IPS-20b (cell line): Measurements from ENCODE around the gene KIAA0513.

Experiments used
- H3K27ac ChIP-seq: one replicate; pipeline ENCODE4 v1.5.1; 2013; ENCODE audit warnings: low read length
- H3K27me3 ChIP-seq: 2 replicates; pipeline ENCODE4 v1.6.1; 2013; ENCODE audit warnings: mild to moderate bottlenecking, low read length, inconsistent platforms; ENCODE audit not compliant: insufficient read depth
- H3K36me3 ChIP-seq: 2 replicates; pipeline ENCODE4 v1.6.1; 2013; ENCODE audit warnings: low read depth, mild to moderate bottlenecking, inconsistent platforms, low read length, moderate library complexity; ENCODE audit not compliant: insufficient read depth
- H3K4me1 ChIP-seq: 2 replicates; pipeline ENCODE4 v1.6.1; 2013; ENCODE audit warnings: mild to moderate bottlenecking, control low read depth, inconsistent platforms, low read length, moderate library complexity; ENCODE audit not compliant: insufficient read depth
- H3K4me3 ChIP-seq: 2 replicates; pipeline ENCODE4 v1.5.1; 2013; ENCODE audit warnings: mild to moderate bottlenecking, low read length, inconsistent platforms
- H3K9ac ChIP-seq: 2 replicates; pipeline ENCODE4 v1.6.1; 2013; ENCODE audit warnings: low read depth, mild to moderate bottlenecking, inconsistent platforms, low read length, moderate library complexity
- H3K9me3 ChIP-seq: 2 replicates; pipeline ENCODE4 v1.6.1; 2013; ENCODE audit warnings: mild to moderate bottlenecking, low read depth, low read length, inconsistent platforms; ENCODE audit not compliant: insufficient read depth

KIAA0513 gene

DNA sequence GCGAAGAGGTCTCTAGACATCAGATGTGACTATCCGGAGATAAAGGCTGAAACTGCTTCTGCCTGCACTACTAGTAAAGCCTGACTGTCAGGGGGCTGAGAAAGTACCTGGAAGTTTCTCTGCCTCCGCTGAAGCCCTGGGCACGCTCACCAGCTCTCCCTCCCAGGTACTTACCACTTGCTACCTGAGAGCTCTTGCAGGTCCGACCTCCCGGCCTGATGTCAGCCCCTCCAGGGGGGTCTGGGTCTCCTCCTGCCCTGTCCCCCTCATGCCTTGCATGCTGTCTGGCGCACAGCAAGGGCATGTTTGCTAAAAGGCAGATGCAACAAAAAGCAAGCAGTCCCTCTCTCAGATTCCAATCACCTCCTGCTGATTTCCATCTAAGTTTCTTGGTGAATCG, 33.7 kb upstream of the KIAA0513 start:
- Histone ChIP-seq H3K9me3 (no peaks in the 10 kb centered on the region), H3K27me3 (no peaks in the 10 kb centered on the region), H3K4me3 (no peak overlapping the region), H3K27ac (no peak overlapping the region), H3K9ac (no peak overlapping the region), H3K36me3 (peaks cover 55% of the 10 kb centered on the region), H3K4me1 (no peaks in the 10 kb centered on the region)

GRCh38 chr16:84995663-84996062, 31.9 kb upstream of the KIAA0513 start:
- Histone ChIP-seq H3K27ac (no peak overlapping the region), H3K4me1 (no peaks in the 10 kb centered on the region), H3K36me3 (peaks cover 40% of the 10 kb centered on the region), H3K9me3 (no peaks in the 10 kb centered on the region), H3K9ac (no peak overlapping the region), H3K4me3 (no peak overlapping the region), H3K27me3 (no peaks in the 10 kb centered on the region)

- H3K27ac ChIP-seq = no peak overlapping the region
Observed at GRCh38 chr16:84996365-84996764, 31.2 kb upstream of the KIAA0513 start.

GRCh38 chr16:84999200-84999599, 28.4 kb upstream of the KIAA0513 start:
- H3K9me3 ChIP-seq = no peaks in the 10 kb centered on the region
- H3K9ac ChIP-seq = no peak overlapping the region
- H3K36me3 ChIP-seq = peaks cover 20% of the 10 kb centered on the region
- peaks cover 12% of the 10 kb centered on the region; the same call in 1 of the 2 replicates for H3K4me1 ChIP-seq
- no peaks in the 10 kb centered on the region for H3K27me3 ChIP-seq
- H3K27ac ChIP-seq = no peak overlapping the region
- H3K4me3 ChIP-seq = no peak overlapping the region

More at GRCh38 chr16:84996365-84996764, 31.2 kb upstream of the KIAA0513 start:
- Histone ChIP-seq H3K36me3 (peaks cover 36% of the 10 kb centered on the region), H3K4me3 (no peak overlapping the region), H3K9me3 (no peaks in the 10 kb centered on the region), H3K27me3 (no peaks in the 10 kb centered on the region), H3K9ac (no peak overlapping the region), H3K4me1 (no peaks in the 10 kb centered on the region)

GRCh38 chr16:84999857-85000480, 27.6 kb upstream of the KIAA0513 start:
- Histone ChIP-seq H3K27me3 (no peaks in the 10 kb centered on the region), H3K27ac (no peak overlapping the region), H3K9me3 (no peaks in the 10 kb centered on the region), H3K4me1 (peaks cover 17% of the 10 kb centered on the region; the same call in 1 of the 2 replicates), H3K36me3 (peaks cover 12% of the 10 kb centered on the region), H3K4me3 (no peak overlapping the region), H3K9ac (no peak overlapping the region)

DNA sequence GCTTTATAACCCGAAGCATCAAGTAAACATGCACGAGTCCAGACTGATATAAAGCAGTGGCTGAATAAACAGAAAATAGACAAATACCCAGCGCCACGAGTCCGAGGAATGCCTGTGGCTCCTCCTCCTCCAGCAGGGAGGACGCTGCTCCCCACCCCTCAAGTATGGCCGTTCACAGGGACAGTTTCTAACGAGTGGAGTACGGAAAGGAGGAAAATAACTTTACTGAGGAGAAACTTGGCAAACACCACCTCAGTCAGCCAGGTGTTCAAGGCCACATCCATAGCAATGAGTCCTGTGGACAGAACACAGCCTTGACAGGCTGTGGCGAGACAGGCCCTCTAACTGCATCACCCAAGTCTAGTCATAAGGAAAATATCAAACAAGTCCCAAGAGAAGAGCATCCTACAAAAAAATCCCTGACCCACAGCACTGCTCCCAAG, 25.5 kb upstream of the KIAA0513 start:
- Histone ChIP-seq H3K36me3 (no peaks in the 10 kb centered on the region), H3K27ac (no peak overlapping the region), H3K9ac (no peak overlapping the region), H3K27me3 (no peaks in the 10 kb centered on the region), H3K9me3 (no peaks in the 10 kb centered on the region), H3K4me3 (no peak overlapping the region), H3K4me1 (peaks cover 17% of the 10 kb centered on the region)

GRCh38 chr16:85002608-85003007, 25.0 kb upstream of the KIAA0513 start:
- H3K27me3 ChIP-seq = no peaks in the 10 kb centered on the region
- no peaks in the 10 kb centered on the region for H3K9me3 ChIP-seq
- H3K4me1 ChIP-seq = peaks cover 17% of the 10 kb centered on the region
- no peaks in the 10 kb centered on the region for H3K36me3 ChIP-seq
- H3K27ac ChIP-seq = no peak overlapping the region
- H3K9ac ChIP-seq = no peak overlapping the region
- H3K4me3 ChIP-seq = no peak overlapping the region

GRCh38 chr16:85003076-85003475, 24.5 kb upstream of the KIAA0513 start:
- Histone ChIP-seq H3K27ac (no peak overlapping the region), H3K9ac (no peak overlapping the region), H3K4me1 (peaks cover 17% of the 10 kb centered on the region), H3K36me3 (no peaks in the 10 kb centered on the region), H3K9me3 (no peaks in the 10 kb centered on the region), H3K27me3 (no peaks in the 10 kb centered on the region), H3K4me3 (no peak overlapping the region)

- Histone ChIP-seq H3K27me3 (no peaks in the 10 kb centered on the region), H3K4me3 (no peak overlapping the region), H3K36me3 (no peaks in the 10 kb centered on the region), H3K27ac (no peak overlapping the region), H3K4me1 (peaks cover 17% of the 10 kb centered on the region), H3K9ac (no peak overlapping the region), H3K9me3 (no peaks in the 10 kb centered on the region)
Observed at GRCh38 chr16:85003725-85004586, 23.6 kb upstream of the KIAA0513 start.

- no peaks in the 10 kb centered on the region for H3K9me3 ChIP-seq
- H3K36me3 ChIP-seq = no peaks in the 10 kb centered on the region
- H3K4me1 ChIP-seq = peaks cover 17% of the 10 kb centered on the region
- H3K9ac ChIP-seq = no peak overlapping the region
- no peaks in the 10 kb centered on the region for H3K27me3 ChIP-seq
- H3K4me3 ChIP-seq = no peak overlapping the region
- H3K27ac ChIP-seq = no peak overlapping the region
Observed at GRCh38 chr16:85004587-85005205, 22.9 kb upstream of the KIAA0513 start.

GRCh38 chr16:85005285-85006069, 22.1 kb upstream of the KIAA0513 start:
- Histone ChIP-seq H3K27me3 (no peaks in the 10 kb centered on the region), H3K4me1 (peaks cover 17% of the 10 kb centered on the region), H3K36me3 (no peaks in the 10 kb centered on the region), H3K9me3 (no peaks in the 10 kb centered on the region), H3K27ac (no peak overlapping the region), H3K4me3 (no peak overlapping the region), H3K9ac (no peak overlapping the region; the same call in 1 of the 2 replicates)
